Thyroid gland (tissue), 4 donors: ENCODE data around the gene TAOK3. TPM values are rescaled to one million over a fixed set of nuclear protein-coding genes. Genes with fewer than 3 reads are reported as not detected.

Source experiments
- DNase-seq, 2 donors: peaks; one replicate each; pipeline ENCODE4 v3.0.0-alpha.2; 2019
- H3K27ac ChIP-seq, 3 donors: fragments of 200-600 bp; sonication (generic); 1 replicate in 2 of 3; 2 replicates in 1 of 3; pipeline ENCODE4 v1.5.1; 2016 to 2019; ENCODE audit warnings: mild to moderate bottlenecking in 1 of 3, moderate library complexity in 1 of 3
- H3K27me3 ChIP-seq: fragments of 200-600 bp; sonication (generic); one replicate; pipeline ENCODE4 v1.5.1; 2019
- H3K36me3 ChIP-seq, 2 donors: fragments of 200-600 bp; sonication (generic); one replicate each; pipeline ENCODE4 v1.5.1; 2016 to 2019
- H3K4me1 ChIP-seq, 2 donors: fragments of 200-600 bp; sonication (generic); one replicate each; pipeline ENCODE4 v1.5.1; 2017 to 2019
- H3K4me3 ChIP-seq, 3 donors: fragments of 200-600 bp; sonication (generic); replicated peaks in 1 of 3; 1 replicate in 2 of 3; 2 replicates in 1 of 3; pipeline ENCODE4 v1.5.1; 2016; ENCODE audit warnings: mild to moderate bottlenecking in 1 of 3
- H3K9me3 ChIP-seq: fragments of 200-600 bp; sonication (generic); one replicate; pipeline ENCODE4 v1.5.1; 2017
- POLR2A ChIP-seq, 2 donors: fragments of 450-650 bp; IDR thresholded peaks; one replicate each; pipeline ENCODE4 v1.6.1; 2017; ENCODE audit warnings: antibody characterized with exemption in 2 of 2, mild to moderate bottlenecking in 2 of 2, moderate library complexity in 1 of 2
- WGBS, 2 donors: methylation state at CpG; one replicate each; pipeline ENCODE4 v1.1.5; 2017; 5-methylcytosine and 5-hydroxymethylcytosine counted together
- intact Hi-C: fragments of 100-400 bp; cut with DNase I; formaldehyde crosslinking; loops from one replicate; pipeline ENCODE4 v1.15.1; 2023
- total RNA-seq, 4 donors: library from RNA; depleted of rRNA; stranded (reverse); fragments of >200 nt; gene quantifications; one replicate each; pipeline ENCODE4 v1.2.3, GENCODE V29; 2016
- TF ChIP-seq, protein P1 (sequence below), 6 experiments: fragments of 200-600 bp in 3 of 6; fragments of 450-650 bp in 3 of 6; sonication (generic) in 3 of 6; IDR thresholded peaks; one replicate each; pipeline ENCODE4 v1.5.1; 2016 to 2019; ENCODE audit warnings: antibody characterized with exemption in 6 of 6, mild to moderate bottlenecking in 2 of 6, inconsistent platforms in 1 of 6, moderate library complexity in 1 of 6

TAOK3 gene
- total RNA-seq, 4 donors from 2014 or later = 38.4 to 65.3 (median 50.2) TPM

DNA sequence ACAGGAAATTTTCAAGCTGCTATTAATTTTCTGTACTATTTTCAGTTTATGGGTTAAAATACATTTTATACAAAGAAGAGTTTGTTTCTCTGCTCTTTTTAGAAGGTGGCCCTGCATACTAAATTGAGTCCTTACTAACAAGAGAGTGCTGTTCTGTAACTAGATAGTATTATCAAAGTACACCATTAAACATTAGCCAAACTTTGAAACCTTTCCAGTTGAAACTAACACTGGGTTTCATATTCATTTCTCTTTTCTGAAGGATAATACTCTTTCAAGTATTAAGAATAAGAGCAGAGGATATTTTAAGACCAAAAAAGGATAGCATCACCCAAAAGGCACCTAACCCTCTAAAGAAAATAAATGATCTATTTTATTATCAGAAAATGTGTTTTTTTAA is 189.6 kb downstream of the TAOK3 start:
- Histone ChIP-seq H3K4me1 (peaks cover 0 to 4% of the 10 kb centered on the region in 2 donors), H3K9me3 (no peaks in the 10 kb centered on the region), H3K27me3 (no peaks in the 10 kb centered on the region), H3K4me3 (no peak overlapping the region), H3K36me3 (peaks cover 0 to 10% of the 10 kb centered on the region in 2 donors), H3K27ac (no peak overlapping the region)
- DNase-seq = no peak
- intact Hi-C loops = loop anchor here (5.0 kb wide), 1 partner anchor 194 kb away; the partner anchor contains the start of gene SUDS3
- no peak for TF ChIP-seq POLR2A (IDR thresholded peaks at IDR 0.05)
- TF ChIP-seq, protein P1, sequence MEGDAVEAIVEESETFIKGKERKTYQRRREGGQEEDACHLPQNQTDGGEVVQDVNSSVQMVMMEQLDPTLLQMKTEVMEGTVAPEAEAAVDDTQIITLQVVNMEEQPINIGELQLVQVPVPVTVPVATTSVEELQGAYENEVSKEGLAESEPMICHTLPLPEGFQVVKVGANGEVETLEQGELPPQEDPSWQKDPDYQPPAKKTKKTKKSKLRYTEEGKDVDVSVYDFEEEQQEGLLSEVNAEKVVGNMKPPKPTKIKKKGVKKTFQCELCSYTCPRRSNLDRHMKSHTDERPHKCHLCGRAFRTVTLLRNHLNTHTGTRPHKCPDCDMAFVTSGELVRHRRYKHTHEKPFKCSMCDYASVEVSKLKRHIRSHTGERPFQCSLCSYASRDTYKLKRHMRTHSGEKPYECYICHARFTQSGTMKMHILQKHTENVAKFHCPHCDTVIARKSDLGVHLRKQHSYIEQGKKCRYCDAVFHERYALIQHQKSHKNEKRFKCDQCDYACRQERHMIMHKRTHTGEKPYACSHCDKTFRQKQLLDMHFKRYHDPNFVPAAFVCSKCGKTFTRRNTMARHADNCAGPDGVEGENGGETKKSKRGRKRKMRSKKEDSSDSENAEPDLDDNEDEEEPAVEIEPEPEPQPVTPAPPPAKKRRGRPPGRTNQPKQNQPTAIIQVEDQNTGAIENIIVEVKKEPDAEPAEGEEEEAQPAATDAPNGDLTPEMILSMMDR (IDR thresholded peaks at IDR 0.05) = no peak

DNA sequence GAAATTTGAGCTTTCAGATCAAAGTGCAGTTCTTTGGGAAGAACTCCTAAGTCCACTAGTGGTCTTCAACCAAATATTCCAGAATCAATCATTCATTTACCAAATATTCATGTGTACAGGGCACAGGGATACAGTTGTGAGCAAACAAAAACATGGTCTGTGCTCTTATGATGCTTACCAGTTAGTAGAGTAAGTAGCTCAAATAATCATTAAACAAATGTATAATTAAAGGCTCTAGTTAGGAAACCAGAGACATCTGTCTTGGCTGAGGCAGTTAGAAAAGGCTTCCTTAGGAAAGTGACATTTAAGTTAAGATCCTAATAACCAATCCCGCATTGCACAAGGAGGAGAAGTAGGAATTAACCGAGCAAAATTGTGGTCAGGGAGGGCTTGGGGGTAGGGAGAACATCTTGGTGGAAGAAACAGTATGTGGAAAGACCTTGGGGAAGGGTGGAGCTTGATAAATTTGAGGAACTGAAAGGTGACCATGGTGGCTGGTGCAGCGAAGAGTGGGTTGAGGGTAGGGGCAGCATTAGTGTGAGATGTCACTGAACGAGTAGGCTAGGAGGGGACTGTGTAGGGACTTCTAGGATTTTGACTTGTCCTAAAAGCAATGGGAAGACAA is 196.8 kb downstream of the TAOK3 start:
- DNase-seq = no peak
- H3K27ac ChIP-seq = no peak overlapping the region
- H3K27me3 ChIP-seq = no peaks in the 10 kb centered on the region
- WGBS, 2 donors = 89 to 92% methylated on average over 4 of the region's 4 CpGs
- H3K4me3 ChIP-seq = no peak overlapping the region
- no peaks in the 10 kb centered on the region for H3K4me1 ChIP-seq
- H3K36me3 ChIP-seq = peaks cover 22 to 51% of the 10 kb centered on the region in 2 donors
- TF ChIP-seq, protein P1 (IDR thresholded peaks at IDR 0.05) = no peak
- no peak for TF ChIP-seq POLR2A (IDR thresholded peaks at IDR 0.05)
- intact Hi-C loops = no loop called here
- no peaks in the 10 kb centered on the region for H3K9me3 ChIP-seq

DNA sequence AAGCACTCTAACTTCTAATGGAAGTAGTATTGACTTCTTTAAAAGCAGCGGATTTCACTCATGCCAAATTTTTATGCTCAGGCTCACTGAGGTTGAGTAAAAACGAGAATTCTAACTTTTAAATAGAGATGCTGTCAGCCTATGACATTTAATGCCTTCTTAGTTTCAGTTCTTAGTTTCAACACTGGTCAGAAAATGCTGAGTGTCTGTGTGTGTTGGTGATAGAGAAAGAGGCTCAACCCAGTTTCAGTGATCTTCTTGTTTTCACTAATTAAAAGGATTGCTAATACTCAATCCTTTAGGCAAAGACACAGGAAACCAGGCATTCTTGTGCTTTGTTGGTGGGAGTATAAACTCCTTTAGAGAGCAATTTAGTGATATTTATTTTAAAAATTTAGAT is 205.8 kb downstream of the TAOK3 start:
- Histone ChIP-seq H3K27me3 (no peaks in the 10 kb centered on the region), H3K9me3 (no peaks in the 10 kb centered on the region), H3K4me1 (peaks cover 0 to 4% of the 10 kb centered on the region in 2 donors), H3K27ac (no peak overlapping the region), H3K4me3 (no peak overlapping the region), H3K36me3 (peaks cover 20 to 29% of the 10 kb centered on the region in 2 donors)
- intact Hi-C loops = no loop called here
- 89% methylated on average over 2 of the region's 2 CpGs for WGBS, 2 donors
- no peak for DNase-seq
- TF ChIP-seq, protein P1 (IDR thresholded peaks at IDR 0.05) = no peak
- TF ChIP-seq POLR2A (IDR thresholded peaks at IDR 0.05) = no peak

DNA sequence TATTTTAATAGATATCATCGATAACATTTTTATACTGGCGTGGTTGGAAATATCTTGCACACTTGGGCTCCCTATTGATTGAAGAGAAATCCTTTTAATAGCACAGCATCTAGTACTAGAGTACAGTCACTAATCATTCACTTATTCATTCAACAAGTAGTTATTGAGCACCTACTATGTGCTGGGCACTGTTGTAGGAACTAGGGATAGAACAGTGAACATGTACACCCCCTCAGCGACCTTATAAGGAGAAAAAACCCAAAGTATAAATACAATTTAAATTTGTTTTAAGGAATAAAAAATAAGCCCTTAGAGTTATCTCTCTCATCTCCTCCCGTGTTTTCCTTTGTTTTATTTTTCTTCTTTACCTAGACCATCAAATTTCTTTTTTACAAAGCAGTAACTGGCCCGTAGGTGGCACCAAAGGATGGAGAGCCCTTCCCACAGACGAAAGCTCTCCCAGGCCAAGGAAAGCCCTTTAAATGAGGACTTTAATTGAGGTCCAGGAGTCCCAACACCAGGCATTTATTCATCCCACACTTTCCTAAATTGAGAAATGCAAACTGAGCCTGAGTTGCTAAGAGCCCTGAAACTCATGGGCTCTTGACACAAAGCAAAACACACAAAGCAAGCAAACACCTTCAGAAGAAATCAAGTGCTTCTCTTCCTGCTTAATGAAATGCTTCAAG is 207.8 kb downstream of the TAOK3 start:
- whole genome bisulfite sequencing, 2 donors = 46 to 48% methylated on average over 6 of the region's 6 CpGs

More for the DNA sequence above, 207.8 kb downstream of the TAOK3 start:
- H3K27me3 ChIP-seq = no peaks in the 10 kb centered on the region
- H3K36me3 ChIP-seq = peaks cover 14 to 27% of the 10 kb centered on the region in 2 donors
- TF ChIP-seq POLR2A (IDR thresholded peaks at IDR 0.05) = no peak
- TF ChIP-seq, protein P1 (IDR thresholded peaks at IDR 0.05) = peak in 5 of 6 experiments; percentile 13 to 58 (median 51)
- H3K27ac ChIP-seq = peak overlapping the region in 1 of 3 donors; percentile 38
- intact Hi-C loops = no loop called here
- H3K4me1 ChIP-seq = peaks cover 0 to 4% of the 10 kb centered on the region in 2 donors
- no peaks in the 10 kb centered on the region for H3K9me3 ChIP-seq
- no peak overlapping the region for H3K4me3 ChIP-seq
- peak; percentile 32 to 44 for DNase-seq
